GM12892 (cell line): ENCODE results near the gene C11orf42.

Source experiments
- POLR2A ChIP-seq: IDR thresholded peaks from 2 replicates; pipeline ENCODE4 v1.6.1; 2011; ENCODE audit warnings: low read depth, low read length, control low read depth
- TAF1 ChIP-seq: IDR thresholded peaks from 2 replicates; pipeline ENCODE4 v1.6.1; 2011; ENCODE audit warnings: low read depth, mild to moderate bottlenecking, control low read depth, low read length, borderline replicate concordance

GRCh38 chr11:6260207-6260726 is 54.9 kb downstream of the C11orf42 start:
- TF ChIP-seq POLR2A, result no peak
- TF ChIP-seq TAF1, result no peak
